ENCODE results near the gene SLC34A3.

DNA sequence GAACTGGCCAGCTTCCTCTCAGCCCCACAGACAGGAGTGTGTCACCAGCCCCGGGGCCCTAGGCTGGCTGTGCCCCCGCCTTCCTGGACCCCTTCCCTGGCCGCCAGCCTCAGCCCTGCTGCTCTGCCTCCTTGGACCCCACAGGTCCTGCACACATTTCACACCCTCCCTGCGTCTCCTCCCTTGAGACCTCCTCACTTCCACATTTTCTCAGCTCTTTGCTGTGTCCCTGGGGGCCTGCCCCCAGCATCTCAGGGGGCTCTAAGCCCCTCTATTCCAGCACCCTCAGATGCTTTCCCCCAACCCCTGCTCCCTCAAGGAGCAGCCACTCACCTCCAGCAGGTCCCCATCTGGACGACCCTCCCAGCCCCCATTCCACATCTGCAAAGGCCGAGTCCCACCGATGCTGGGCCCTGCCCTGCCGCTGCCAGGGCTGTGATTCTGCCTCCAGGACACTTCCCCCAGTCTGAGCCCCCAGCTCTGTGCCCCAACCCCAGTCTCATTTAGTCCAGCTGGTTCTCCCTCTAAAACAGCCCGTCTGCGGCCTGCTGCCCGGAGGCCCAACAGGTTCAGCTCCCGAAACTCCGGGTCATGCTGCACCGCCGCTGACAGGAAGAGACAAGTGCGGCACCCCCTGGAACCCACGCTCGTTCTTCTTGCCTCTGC is 4.2 kb downstream of the SLC34A3 start:
- TF ChIP-seq, protein P1, sequence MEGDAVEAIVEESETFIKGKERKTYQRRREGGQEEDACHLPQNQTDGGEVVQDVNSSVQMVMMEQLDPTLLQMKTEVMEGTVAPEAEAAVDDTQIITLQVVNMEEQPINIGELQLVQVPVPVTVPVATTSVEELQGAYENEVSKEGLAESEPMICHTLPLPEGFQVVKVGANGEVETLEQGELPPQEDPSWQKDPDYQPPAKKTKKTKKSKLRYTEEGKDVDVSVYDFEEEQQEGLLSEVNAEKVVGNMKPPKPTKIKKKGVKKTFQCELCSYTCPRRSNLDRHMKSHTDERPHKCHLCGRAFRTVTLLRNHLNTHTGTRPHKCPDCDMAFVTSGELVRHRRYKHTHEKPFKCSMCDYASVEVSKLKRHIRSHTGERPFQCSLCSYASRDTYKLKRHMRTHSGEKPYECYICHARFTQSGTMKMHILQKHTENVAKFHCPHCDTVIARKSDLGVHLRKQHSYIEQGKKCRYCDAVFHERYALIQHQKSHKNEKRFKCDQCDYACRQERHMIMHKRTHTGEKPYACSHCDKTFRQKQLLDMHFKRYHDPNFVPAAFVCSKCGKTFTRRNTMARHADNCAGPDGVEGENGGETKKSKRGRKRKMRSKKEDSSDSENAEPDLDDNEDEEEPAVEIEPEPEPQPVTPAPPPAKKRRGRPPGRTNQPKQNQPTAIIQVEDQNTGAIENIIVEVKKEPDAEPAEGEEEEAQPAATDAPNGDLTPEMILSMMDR (IDR thresholded peaks at IDR 0.05; ENCODE audit: low read depth, low read length), result no peak
- TF ChIP-seq EZH2phosphoT487 (IDR thresholded peaks at IDR 0.05; ENCODE audit: low read depth), result no peak

Data from OCI-LY3 (cell line).